B cell (primary cell): ENCODE results near the gene LYRM7. TPM values are rescaled to one million over a fixed set of nuclear protein-coding genes. Genes with fewer than 3 reads are reported as not detected.
A peak's percentile ranks its signal among the peaks of the same experiment; 100 is the strongest.

Experiments used
- ATAC-seq: fragments of 200-7000 bp; cut with Tn5 transposase; one replicate; pipeline ENCODE4 v1.10.0; 2021; ENCODE audit warnings: low read depth, mild to moderate bottlenecking, moderate number of reproducible peaks, moderate library complexity
- CTCF ChIA-PET: fragments of 350-600 bp; sonication (Branson Sonifier 250); formaldehyde crosslinking; loops from one replicate; lab custom pipeline; 2021; ENCODE audit warnings: antibody characterized with exemption, inconsistent platforms; lab: Charles Lee
- POLR2A ChIA-PET: fragments of 350-600 bp; sonication (Branson Sonifier 250); formaldehyde crosslinking; loops from one replicate; lab custom pipeline; 2021; ENCODE audit warnings: antibody characterized with exemption; lab: Charles Lee
- DNase-seq: peaks from one replicate; pipeline ENCODE4 v3.0.0; 2013
- H2AFZ ChIP-seq: 2 replicates; pipeline ENCODE4 v1.6.1; 2012; ENCODE audit warnings: mild to moderate bottlenecking, low read depth, low read length; ENCODE audit not compliant: insufficient read depth, poor library complexity, severe bottlenecking
- H3K27ac ChIP-seq, 2 donors: 1 replicate in 1 of 2; 2 replicates in 1 of 2; pipeline ENCODE4 v1.5.1; 2012 to 2013; ENCODE audit warnings: low read length in 2 of 2, mild to moderate bottlenecking in 2 of 2, moderate library complexity in 1 of 2
- H3K27me3 ChIP-seq, 4 experiments: fragments of 200-600 bp in 1 of 4; sonication (generic) in 1 of 4; replicated peaks in 1 of 4; 1 replicate in 2 of 4; 2 replicates in 2 of 4; pipeline versions ENCODE4 v1.6.1 to v1.7.0; 2013 to 2016; ENCODE audit warnings: low read length in 3 of 4, mild to moderate bottlenecking in 2 of 4, mixed read lengths in 1 of 4, moderate library complexity in 1 of 4; ENCODE audit not compliant: insufficient read depth in 4 of 4, control insufficient read depth in 3 of 4; ENCODE audit errors: control extremely low read depth in 1 of 4
- H3K36me3 ChIP-seq, 2 experiments: replicated peaks in 1 of 2; 1 replicate in 1 of 2; 2 replicates in 1 of 2; pipeline versions ENCODE4 v1.6.1 to v1.7.1; 2013; ENCODE audit warnings: low read length in 1 of 2; ENCODE audit not compliant: insufficient read depth in 2 of 2, control insufficient read depth in 1 of 2; ENCODE audit errors: control extremely low read depth in 1 of 2, extremely low read depth in 1 of 2
- H3K4me1 ChIP-seq, 2 donors: fragments of 200-600 bp in 1 of 2; sonication (generic) in 1 of 2; 1 replicate in 1 of 2; 2 replicates in 1 of 2; pipeline versions ENCODE4 v1.5.1 to v1.6.1; 2013 to 2017; ENCODE audit warnings: low read length in 2 of 2; ENCODE audit not compliant: control insufficient read depth in 2 of 2, insufficient read depth in 2 of 2
- H3K4me2 ChIP-seq: replicated peaks from 2 replicates; pipeline ENCODE3; 2012; ENCODE audit warnings: mild to moderate bottlenecking, low read depth, low read length; ENCODE audit not compliant: poor library complexity, severe bottlenecking
- H3K4me3 ChIP-seq, 5 experiments: fragments of 200-600 bp in 1 of 5; sonication (generic) in 1 of 5; 1 replicate in 3 of 5; 2 replicates in 2 of 5; pipeline versions ENCODE4 v1.5.1 to v1.7.0; 2011 to 2016; ENCODE audit warnings: low read length in 4 of 5, mild to moderate bottlenecking in 4 of 5, low read depth in 2 of 5, control low read depth in 1 of 5, moderate library complexity in 1 of 5; ENCODE audit not compliant: insufficient read depth in 1 of 5; ENCODE audit errors: control extremely low read depth in 1 of 5, extremely low read depth in 1 of 5
- H3K79me2 ChIP-seq: fragments of 200-600 bp; sonication (generic); one replicate; pipeline ENCODE4 v1.6.0; 2016; ENCODE audit warnings: low read length; ENCODE audit not compliant: control insufficient read depth, insufficient read depth
- H3K9ac ChIP-seq: fragments of 200-600 bp; sonication (generic); 2 replicates; pipeline ENCODE4 v1.6.1; 2017; ENCODE audit warnings: mild to moderate bottlenecking, low read length, moderate library complexity
- H3K9me3 ChIP-seq, 3 donors: one replicate each; pipeline versions ENCODE4 v1.6.1 to v1.7.1; 2013; ENCODE audit warnings: low read length in 2 of 3; ENCODE audit not compliant: control insufficient read depth in 2 of 3, insufficient read depth in 1 of 3; ENCODE audit errors: control extremely low read depth in 1 of 3
- H4K20me1 ChIP-seq: 2 replicates; pipeline ENCODE4 v1.6.0; 2012; ENCODE audit warnings: mild to moderate bottlenecking, low read length; ENCODE audit not compliant: insufficient read depth, control insufficient read depth, poor library complexity, severe bottlenecking
- H3K27ac Mint-ChIP-seq: one replicate; pipeline ENCODE4 v1.8.0; 2021; ENCODE audit warnings: mixed read lengths
- H3K27me3 Mint-ChIP-seq: one replicate; pipeline ENCODE4 v1.8.0; 2021; ENCODE audit warnings: mixed read lengths
- H3K4me1 Mint-ChIP-seq: one replicate; pipeline ENCODE4 v1.8.0; 2021; ENCODE audit warnings: mixed read lengths
- H3K4me3 Mint-ChIP-seq: one replicate; pipeline ENCODE4 v1.8.0; 2021; ENCODE audit warnings: mixed read lengths
- H3K9me3 Mint-ChIP-seq: one replicate; pipeline ENCODE4 v1.8.0; 2022; ENCODE audit warnings: mixed read lengths; ENCODE audit not compliant: insufficient read depth
- EZH2 ChIP-seq: IDR thresholded peaks from 2 replicates; pipeline ENCODE4 v1.6.1; 2012; ENCODE audit warnings: borderline replicate concordance, low read depth, mild to moderate bottlenecking, moderate library complexity, low read length; ENCODE audit not compliant: insufficient read depth, poor library complexity, severe bottlenecking
- WGBS: methylation state at CpG from one replicate; pipeline ENCODE4 v1.1.5; 2013; ENCODE audit warnings: missing lambda C conversion rate; ENCODE audit not compliant: insufficient coverage; 5-methylcytosine and 5-hydroxymethylcytosine counted together
- intact Hi-C: fragments of 100-400 bp; cut with micrococcal nuclease; formaldehyde crosslinking; loops from one replicate; pipeline ENCODE4 v1.10.0; 2022
- polyA plus RNA-seq: library from polyadenylated mRNA; depleted of rRNA; stranded (reverse); fragments of >200 nt; gene quantifications from 2 replicates; pipeline ENCODE4 v1.2.3, GENCODE V29; 2012
- total RNA-seq, 2 donors: library from RNA; stranded (reverse); fragments of 120-200 nt in 1 of 2; gene quantifications; 1 replicate in 1 of 2; 2 replicates in 1 of 2; pipeline versions ENCODE4 v1.2.3 to v1.2.4, GENCODE V29; 2013 to 2022
- TF ChIP-seq, protein P1 (sequence below): fragments of 200-600 bp; IDR thresholded peaks from one replicate; pipeline ENCODE4 v1.8.0; 2022; ENCODE audit warnings: antibody characterized with exemption, mild to moderate bottlenecking

The LYRM7 gene
- total and polyA plus RNA-seq, 2 donors (not counting 1 experiment from before 2014, with no cell fraction given): 2.7 to 12.3 TPM

DNA sequence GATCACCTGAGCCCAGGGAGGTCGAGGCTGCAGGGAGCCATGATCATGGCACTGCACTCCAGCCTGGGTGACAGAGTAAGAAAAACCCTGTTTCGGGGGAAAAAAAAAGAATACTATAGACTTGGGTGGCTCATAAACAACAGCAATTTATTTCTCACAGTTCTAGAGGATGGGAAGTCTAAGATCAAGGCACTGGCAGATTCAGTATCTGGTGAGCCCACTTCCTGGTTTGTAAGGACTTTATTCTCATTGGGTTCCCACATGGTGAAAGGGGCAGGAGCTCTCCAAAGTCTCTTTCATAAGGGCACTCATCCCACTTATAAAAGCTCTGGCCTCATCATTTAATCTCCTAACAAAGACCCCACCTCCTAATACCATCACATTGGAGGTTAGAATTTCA is 14.4 kb upstream of the LYRM7 start:
- no peak overlapping the region for H3K4me3 Mint-ChIP-seq
- no peaks in the 10 kb centered on the region for H3K9me3 ChIP-seq
- H3K27me3 ChIP-seq: no peaks in the 10 kb centered on the region
- H3K27ac Mint-ChIP-seq: no peak overlapping the region
- ChIA-PET CTCF (no interaction called here), POLR2A (no interaction called here)
- peaks cover 12% of the 10 kb centered on the region for H3K4me1 Mint-ChIP-seq
- H3K79me2 ChIP-seq: peaks cover 27% of the 10 kb centered on the region
- peaks cover 15% of the 10 kb centered on the region for H4K20me1 ChIP-seq
- H3K27me3 Mint-ChIP-seq: no peaks in the 10 kb centered on the region
- WGBS: 100% methylated on average over 1 of the region's 2 CpGs
- intact Hi-C loops: no loop called here
- H3K4me3 ChIP-seq: no peak overlapping the region
- peaks cover 12 to 32% of the 10 kb centered on the region in 2 experiments for H3K36me3 ChIP-seq
- H3K9ac ChIP-seq: no peak overlapping the region
- no peak for DNase-seq
- no peak overlapping the region for H3K4me2 ChIP-seq
- no peaks in the 10 kb centered on the region for H3K4me1 ChIP-seq
- H3K9me3 Mint-ChIP-seq: no peaks in the 10 kb centered on the region
- peak overlapping the region in 1 of 2 donors; percentile 23 for H3K27ac ChIP-seq
- no peak for ATAC-seq
- H2AFZ ChIP-seq: no peak overlapping the region
- TF ChIP-seq EZH2: no peak
- TF ChIP-seq, protein P1, sequence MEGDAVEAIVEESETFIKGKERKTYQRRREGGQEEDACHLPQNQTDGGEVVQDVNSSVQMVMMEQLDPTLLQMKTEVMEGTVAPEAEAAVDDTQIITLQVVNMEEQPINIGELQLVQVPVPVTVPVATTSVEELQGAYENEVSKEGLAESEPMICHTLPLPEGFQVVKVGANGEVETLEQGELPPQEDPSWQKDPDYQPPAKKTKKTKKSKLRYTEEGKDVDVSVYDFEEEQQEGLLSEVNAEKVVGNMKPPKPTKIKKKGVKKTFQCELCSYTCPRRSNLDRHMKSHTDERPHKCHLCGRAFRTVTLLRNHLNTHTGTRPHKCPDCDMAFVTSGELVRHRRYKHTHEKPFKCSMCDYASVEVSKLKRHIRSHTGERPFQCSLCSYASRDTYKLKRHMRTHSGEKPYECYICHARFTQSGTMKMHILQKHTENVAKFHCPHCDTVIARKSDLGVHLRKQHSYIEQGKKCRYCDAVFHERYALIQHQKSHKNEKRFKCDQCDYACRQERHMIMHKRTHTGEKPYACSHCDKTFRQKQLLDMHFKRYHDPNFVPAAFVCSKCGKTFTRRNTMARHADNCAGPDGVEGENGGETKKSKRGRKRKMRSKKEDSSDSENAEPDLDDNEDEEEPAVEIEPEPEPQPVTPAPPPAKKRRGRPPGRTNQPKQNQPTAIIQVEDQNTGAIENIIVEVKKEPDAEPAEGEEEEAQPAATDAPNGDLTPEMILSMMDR: no peak

DNA sequence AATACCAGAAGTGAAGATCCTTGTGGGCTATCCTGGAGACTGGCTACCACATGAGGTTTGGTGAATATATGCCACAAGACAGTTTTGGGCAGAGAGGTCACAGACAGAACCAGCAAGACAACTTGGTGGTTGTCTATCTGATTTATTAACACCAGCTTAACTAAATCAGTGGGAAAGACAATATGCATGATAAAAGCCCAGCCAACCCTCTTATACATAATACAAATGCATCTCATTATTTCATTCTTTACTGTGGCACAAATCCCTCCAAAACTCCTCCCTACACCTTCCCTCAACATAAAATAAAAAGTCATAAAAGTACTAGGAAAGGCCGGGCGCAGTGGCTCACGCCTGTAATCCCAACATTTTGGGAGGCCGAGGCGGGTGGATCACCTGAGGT is 13.8 kb upstream of the LYRM7 start:
- Histone ChIP-seq H3K27ac (no peak overlapping the region), H3K4me3 (no peak overlapping the region), H3K36me3 (peaks cover 12 to 37% of the 10 kb centered on the region in 2 experiments), H3K4me2 (no peak overlapping the region), H3K79me2 (peaks cover 33% of the 10 kb centered on the region), H3K27me3 (no peaks in the 10 kb centered on the region), H4K20me1 (peaks cover 20% of the 10 kb centered on the region), H3K4me1 (no peaks in the 10 kb centered on the region), H2AFZ (no peak overlapping the region), H3K9ac (no peak overlapping the region), H3K9me3 (no peaks in the 10 kb centered on the region)
- H3K4me1 Mint-ChIP-seq: peaks cover 14% of the 10 kb centered on the region
- no peak overlapping the region for H3K4me3 Mint-ChIP-seq
- ChIA-PET POLR2A (no interaction called here), CTCF (no interaction called here)
- H3K9me3 Mint-ChIP-seq: no peaks in the 10 kb centered on the region
- DNase-seq (no peak), ATAC-seq (no peak)
- WGBS: 98% methylated on average over 5 of the region's 5 CpGs
- H3K27me3 Mint-ChIP-seq: no peaks in the 10 kb centered on the region
- H3K27ac Mint-ChIP-seq: no peak overlapping the region
- intact Hi-C loops: no loop called here
- TF ChIP-seq, protein P1: no peak
- no peak for TF ChIP-seq EZH2
